GM23338 (cell line): Measurements from ENCODE around the gene TRIOBP. TPM values are rescaled to one million over a fixed set of nuclear protein-coding genes. Genes with fewer than 3 reads are reported as not detected.

ENCODE experiments used
- ATAC-seq: fragments of 200-7000 bp; cut with Tn5 transposase; 3 replicates; pipeline ENCODE4 v1.9.1; 2020
- DNase-seq: peaks from one replicate; pipeline ENCODE4 v3.0.0-alpha.2; 2015; ENCODE audit warnings: low spot score
- H2AFZ ChIP-seq: fragments of 200-600 bp; sonication (generic); 2 replicates; pipeline ENCODE4 v1.8.0; 2016; ENCODE audit warnings: antibody characterized with exemption, mild to moderate bottlenecking, moderate library complexity
- H3F3A ChIP-seq: fragments of 200-600 bp; sonication (generic); replicated peaks from 2 replicates; pipeline ENCODE4 v1.8.0; 2017; ENCODE audit warnings: antibody characterized with exemption, mixed run types, low read depth
- H3K27ac ChIP-seq: fragments of 200-600 bp; sonication (generic); 2 replicates; pipeline ENCODE4 v1.6.1; 2016; ENCODE audit warnings: low read depth
- H3K27me3 ChIP-seq: fragments of 200-600 bp; sonication (generic); 2 replicates; pipeline ENCODE4 v1.8.0; 2016; ENCODE audit warnings: mild to moderate bottlenecking, mixed run types, moderate library complexity; ENCODE audit not compliant: insufficient read depth
- H3K36me3 ChIP-seq: fragments of 200-600 bp; sonication (generic); 2 replicates; pipeline ENCODE4 v1.8.0; 2016; ENCODE audit warnings: mild to moderate bottlenecking; ENCODE audit not compliant: insufficient read depth
- H3K4me1 ChIP-seq: fragments of 200-600 bp; sonication (generic); 2 replicates; pipeline ENCODE4 v1.8.0; 2016; ENCODE audit warnings: mild to moderate bottlenecking, moderate library complexity; ENCODE audit not compliant: insufficient read depth
- H3K4me2 ChIP-seq: fragments of 200-600 bp; sonication (generic); 2 replicates; pipeline ENCODE4 v1.7.1; 2017; ENCODE audit warnings: mixed run types
- H3K4me3 ChIP-seq: fragments of 200-600 bp; sonication (generic); 2 replicates; pipeline ENCODE4 v1.6.1; 2016; ENCODE audit warnings: mixed run types
- H3K79me2 ChIP-seq: fragments of 200-600 bp; sonication (generic); replicated peaks from 2 replicates; pipeline ENCODE4 v1.8.0; 2017; ENCODE audit warnings: mild to moderate bottlenecking; ENCODE audit not compliant: insufficient read depth
- H3K9me2 ChIP-seq: fragments of 200-600 bp; sonication (generic); 2 replicates; pipeline ENCODE4 v1.8.0; 2017; ENCODE audit not compliant: insufficient read depth
- H4K20me1 ChIP-seq: fragments of 200-600 bp; sonication (generic); replicated peaks from 2 replicates; pipeline ENCODE4 v1.8.0; 2017; ENCODE audit warnings: mild to moderate bottlenecking; ENCODE audit not compliant: insufficient read depth
- H3K27ac Mint-ChIP-seq: 2 replicates; pipeline ENCODE4 v1.8.0; 2020; ENCODE audit warnings: inconsistent platforms, mild to moderate bottlenecking, moderate library complexity, mixed read lengths
- H3K27me3 Mint-ChIP-seq: 3 replicates; pipeline ENCODE4 v1.8.0; 2022; ENCODE audit warnings: low read depth, mild to moderate bottlenecking, moderate library complexity, mixed read lengths, inconsistent platforms; ENCODE audit not compliant: insufficient read depth, poor library complexity
- H3K36me3 Mint-ChIP-seq: 3 replicates; pipeline ENCODE4 v1.8.0; 2021; ENCODE audit warnings: low read depth, mild to moderate bottlenecking, inconsistent platforms, moderate library complexity, mixed read lengths
- H3K4me1 Mint-ChIP-seq: 3 replicates; pipeline ENCODE4 v1.8.0; 2020; ENCODE audit warnings: mild to moderate bottlenecking, inconsistent platforms, mixed read lengths
- H3K4me3 Mint-ChIP-seq: 3 replicates; pipeline ENCODE4 v1.8.0; 2021; ENCODE audit warnings: moderate library complexity, mild to moderate bottlenecking, inconsistent platforms, mixed read lengths
- H3K9me3 Mint-ChIP-seq: 3 replicates; pipeline ENCODE4 v1.8.0; 2020; ENCODE audit warnings: moderate library complexity, mild to moderate bottlenecking, inconsistent platforms, mixed read lengths
- CREB1 ChIP-seq: fragments of 250-450 bp; sonication (Bioruptor Pico); IDR thresholded peaks from 2 replicates; pipeline ENCODE4 v1.5.0; 2020; ENCODE audit warnings: low read depth, mild to moderate bottlenecking, moderate library complexity
- EZH2 ChIP-seq: fragments of 200-600 bp; sonication (generic); IDR thresholded peaks from one replicate; pipeline ENCODE4 v1.8.0; 2017; ENCODE audit warnings: antibody characterized with exemption, mild to moderate bottlenecking, low read depth; ENCODE audit not compliant: unreplicated experiment
- NANOG ChIP-seq: IDR thresholded peaks from 2 replicates; pipeline ENCODE4 v1.6.1; 2016; ENCODE audit warnings: antibody characterized with exemption, borderline replicate concordance
- POLR2AphosphoS5 ChIP-seq: IDR thresholded peaks from 2 replicates; pipeline ENCODE4 v1.6.1; 2016; ENCODE audit warnings: antibody characterized with exemption, low read depth
- STAT1 ChIP-seq: IDR thresholded peaks from one replicate; pipeline ENCODE4 v1.6.1; 2016; ENCODE audit warnings: antibody characterized with exemption; ENCODE audit not compliant: unreplicated experiment
- ZNF114 ChIP-seq: fragments of 250-450 bp; sonication (Bioruptor Pico); IDR thresholded peaks from 2 replicates; pipeline ENCODE4 v1.5.0; 2020; ENCODE audit warnings: mild to moderate bottlenecking, moderate library complexity
- ZNF331 ChIP-seq: fragments of 250-450 bp; sonication (Bioruptor Pico); IDR thresholded peaks from 2 replicates; pipeline ENCODE4 v1.5.0; 2020; ENCODE audit warnings: low read depth, mild to moderate bottlenecking, moderate library complexity
- polyA plus RNA-seq: library from polyadenylated mRNA; unstranded; fragments of >200 nt; fragmentation: Nextera tagmentation; extraction: Ambion mirVana; gene quantifications from 2 replicates; pipeline ENCODE4 v1.2.1, GENCODE V29; 2016
- total RNA-seq: library from RNA; depleted of rRNA; stranded (reverse); fragments of >200 nt; shearing (Covaris generic); gene quantifications from 2 replicates; pipeline ENCODE4 v1.2.3, GENCODE V29; 2014
- TF ChIP-seq, protein P1 (sequence below), 2 experiments: fragments of 200-600 bp in 1 of 2; sonication (generic) in 1 of 2; conservative IDR thresholded peaks; 2 replicates each; pipeline versions ENCODE4 v1.5.1 to v1.6.1; 2016 to 2017; ENCODE audit warnings: antibody characterized with exemption in 2 of 2, low read depth in 2 of 2, mild to moderate bottlenecking in 2 of 2, moderate library complexity in 1 of 2
- TF ChIP-seq, protein P2 (sequence below): IDR thresholded peaks from 2 replicates; pipeline ENCODE4 v1.6.1; 2016; ENCODE audit warnings: antibody characterized with exemption
- TF ChIP-seq, protein P3 (sequence below): fragments of 250-450 bp; sonication (Bioruptor Pico); IDR thresholded peaks from 2 replicates; pipeline ENCODE4 v1.5.0; 2020; ENCODE audit warnings: mild to moderate bottlenecking, moderate library complexity

The TRIOBP gene
- total and polyA plus RNA-seq, 2 experiments from 2014 or later: 21.4 to 48.4 TPM

DNA sequence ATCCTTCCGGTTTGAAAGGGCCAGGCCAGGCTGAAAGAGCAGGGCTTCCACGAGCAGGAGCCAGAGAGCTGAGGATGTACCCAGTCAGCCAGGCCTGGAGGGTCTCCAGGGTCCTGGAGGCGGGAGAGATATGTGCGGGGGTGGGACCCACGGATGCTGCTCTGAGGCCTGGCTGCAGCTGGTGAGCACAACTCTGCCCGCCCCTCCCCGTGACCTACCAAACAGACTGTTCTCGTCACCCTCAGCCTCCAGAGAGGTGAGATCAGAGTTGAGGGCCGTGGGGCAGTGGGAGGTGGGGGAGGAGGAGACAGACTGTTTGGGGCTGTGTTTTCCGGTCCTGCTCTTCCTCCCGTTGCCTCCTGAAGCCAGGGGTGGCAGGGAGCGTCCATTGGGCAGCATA lies 42.2 kb downstream of the TRIOBP start:
- Mint-ChIP-seq H3K4me3 (no peak overlapping the region), H3K9me3 (no peaks in the 10 kb centered on the region), H3K4me1 (peaks cover 3% of the 10 kb centered on the region; the same call in 2 of the 3 replicates), H3K27me3 (peaks cover 48% of the 10 kb centered on the region), H3K36me3 (peaks cover 10% of the 10 kb centered on the region), H3K27ac (no peak overlapping the region)
- Histone ChIP-seq H2AFZ (no peak overlapping the region), H3K9me2 (no peaks in the 10 kb centered on the region), H3K36me3 (no peaks in the 10 kb centered on the region), H3K27ac (no peak overlapping the region), H4K20me1 (peaks cover 2% of the 10 kb centered on the region; the same call in 1 of the 2 replicates), H3K4me2 (no peak overlapping the region), H3F3A (peaks cover 10% of the 10 kb centered on the region), H3K4me3 (no peak overlapping the region), H3K27me3 (peaks cover 84% of the 10 kb centered on the region), H3K79me2 (no peaks in the 10 kb centered on the region), H3K4me1 (no peaks in the 10 kb centered on the region)
- DNase-seq (no peak), ATAC-seq (no peak)
- no peak for TF ChIP-seq STAT1
- TF ChIP-seq, protein P1, sequence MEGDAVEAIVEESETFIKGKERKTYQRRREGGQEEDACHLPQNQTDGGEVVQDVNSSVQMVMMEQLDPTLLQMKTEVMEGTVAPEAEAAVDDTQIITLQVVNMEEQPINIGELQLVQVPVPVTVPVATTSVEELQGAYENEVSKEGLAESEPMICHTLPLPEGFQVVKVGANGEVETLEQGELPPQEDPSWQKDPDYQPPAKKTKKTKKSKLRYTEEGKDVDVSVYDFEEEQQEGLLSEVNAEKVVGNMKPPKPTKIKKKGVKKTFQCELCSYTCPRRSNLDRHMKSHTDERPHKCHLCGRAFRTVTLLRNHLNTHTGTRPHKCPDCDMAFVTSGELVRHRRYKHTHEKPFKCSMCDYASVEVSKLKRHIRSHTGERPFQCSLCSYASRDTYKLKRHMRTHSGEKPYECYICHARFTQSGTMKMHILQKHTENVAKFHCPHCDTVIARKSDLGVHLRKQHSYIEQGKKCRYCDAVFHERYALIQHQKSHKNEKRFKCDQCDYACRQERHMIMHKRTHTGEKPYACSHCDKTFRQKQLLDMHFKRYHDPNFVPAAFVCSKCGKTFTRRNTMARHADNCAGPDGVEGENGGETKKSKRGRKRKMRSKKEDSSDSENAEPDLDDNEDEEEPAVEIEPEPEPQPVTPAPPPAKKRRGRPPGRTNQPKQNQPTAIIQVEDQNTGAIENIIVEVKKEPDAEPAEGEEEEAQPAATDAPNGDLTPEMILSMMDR (conservative IDR thresholded peaks at IDR 0.05; ENCODE audit: low read depth in 2 of 2): peak in 1 of 2 experiments; percentile 33; a peak in 1 of 4 replicates
- no peak for TF ChIP-seq POLR2AphosphoS5

DNA sequence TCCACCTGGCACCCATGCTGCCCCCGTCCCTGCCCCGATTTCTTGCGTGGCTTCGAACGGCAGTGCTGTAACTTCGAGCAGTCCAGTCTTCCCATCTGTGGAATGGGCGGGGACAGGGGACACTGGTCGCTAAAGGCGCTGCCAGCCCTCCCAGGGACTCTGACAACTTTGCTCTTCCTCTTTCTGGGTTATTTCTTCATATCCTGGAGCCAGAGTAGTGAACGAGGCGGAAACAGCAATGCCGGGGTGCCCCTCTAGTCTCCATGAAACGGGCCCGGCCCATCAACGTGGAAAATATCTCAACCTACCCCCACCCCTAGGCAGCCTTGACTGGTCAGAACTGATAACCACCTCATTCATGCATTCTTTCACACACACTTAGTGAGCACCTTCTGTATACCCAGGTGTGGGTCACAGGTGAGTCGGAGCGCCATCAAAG lies 42.8 kb downstream of the TRIOBP start:
- ATAC-seq (no peak), DNase-seq (no peak)
- no peaks in the 10 kb centered on the region for H3K9me2 ChIP-seq
- H4K20me1 ChIP-seq: peaks cover 2% of the 10 kb centered on the region; the same call in 1 of the 2 replicates
- Mint-ChIP-seq H3K4me1 (peaks cover 6% of the 10 kb centered on the region), H3K4me3 (no peak overlapping the region), H3K36me3 (peaks cover 14% of the 10 kb centered on the region), H3K27me3 (peaks cover 46% of the 10 kb centered on the region), H3K27ac (no peak overlapping the region), H3K9me3 (no peaks in the 10 kb centered on the region)
- no peak overlapping the region for H2AFZ ChIP-seq
- no peak overlapping the region for H3K4me2 ChIP-seq
- H3K79me2 ChIP-seq: no peaks in the 10 kb centered on the region
- H3F3A ChIP-seq: peaks cover 10% of the 10 kb centered on the region
- H3K27me3 ChIP-seq: peaks cover 90% of the 10 kb centered on the region
- H3K4me3 ChIP-seq: no peak overlapping the region
- H3K36me3 ChIP-seq: no peaks in the 10 kb centered on the region
- no peaks in the 10 kb centered on the region for H3K4me1 ChIP-seq
- H3K27ac ChIP-seq: no peak overlapping the region
- TF ChIP-seq EZH2 (no peak), ZNF331 (CRISPR knock-in tag) (no peak), NANOG (no peak), CREB1 (CRISPR knock-in tag) (no peak), STAT1 (no peak), ZNF114 (CRISPR knock-in tag) (no peak)
- TF ChIP-seq, protein P2, sequence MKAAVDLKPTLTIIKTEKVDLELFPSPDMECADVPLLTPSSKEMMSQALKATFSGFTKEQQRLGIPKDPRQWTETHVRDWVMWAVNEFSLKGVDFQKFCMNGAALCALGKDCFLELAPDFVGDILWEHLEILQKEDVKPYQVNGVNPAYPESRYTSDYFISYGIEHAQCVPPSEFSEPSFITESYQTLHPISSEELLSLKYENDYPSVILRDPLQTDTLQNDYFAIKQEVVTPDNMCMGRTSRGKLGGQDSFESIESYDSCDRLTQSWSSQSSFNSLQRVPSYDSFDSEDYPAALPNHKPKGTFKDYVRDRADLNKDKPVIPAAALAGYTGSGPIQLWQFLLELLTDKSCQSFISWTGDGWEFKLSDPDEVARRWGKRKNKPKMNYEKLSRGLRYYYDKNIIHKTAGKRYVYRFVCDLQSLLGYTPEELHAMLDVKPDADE: no peak
- TF ChIP-seq, protein P1 (conservative IDR thresholded peaks at IDR 0.05; ENCODE audit: low read depth in 2 of 2): no peak
- TF ChIP-seq, protein P3, sequence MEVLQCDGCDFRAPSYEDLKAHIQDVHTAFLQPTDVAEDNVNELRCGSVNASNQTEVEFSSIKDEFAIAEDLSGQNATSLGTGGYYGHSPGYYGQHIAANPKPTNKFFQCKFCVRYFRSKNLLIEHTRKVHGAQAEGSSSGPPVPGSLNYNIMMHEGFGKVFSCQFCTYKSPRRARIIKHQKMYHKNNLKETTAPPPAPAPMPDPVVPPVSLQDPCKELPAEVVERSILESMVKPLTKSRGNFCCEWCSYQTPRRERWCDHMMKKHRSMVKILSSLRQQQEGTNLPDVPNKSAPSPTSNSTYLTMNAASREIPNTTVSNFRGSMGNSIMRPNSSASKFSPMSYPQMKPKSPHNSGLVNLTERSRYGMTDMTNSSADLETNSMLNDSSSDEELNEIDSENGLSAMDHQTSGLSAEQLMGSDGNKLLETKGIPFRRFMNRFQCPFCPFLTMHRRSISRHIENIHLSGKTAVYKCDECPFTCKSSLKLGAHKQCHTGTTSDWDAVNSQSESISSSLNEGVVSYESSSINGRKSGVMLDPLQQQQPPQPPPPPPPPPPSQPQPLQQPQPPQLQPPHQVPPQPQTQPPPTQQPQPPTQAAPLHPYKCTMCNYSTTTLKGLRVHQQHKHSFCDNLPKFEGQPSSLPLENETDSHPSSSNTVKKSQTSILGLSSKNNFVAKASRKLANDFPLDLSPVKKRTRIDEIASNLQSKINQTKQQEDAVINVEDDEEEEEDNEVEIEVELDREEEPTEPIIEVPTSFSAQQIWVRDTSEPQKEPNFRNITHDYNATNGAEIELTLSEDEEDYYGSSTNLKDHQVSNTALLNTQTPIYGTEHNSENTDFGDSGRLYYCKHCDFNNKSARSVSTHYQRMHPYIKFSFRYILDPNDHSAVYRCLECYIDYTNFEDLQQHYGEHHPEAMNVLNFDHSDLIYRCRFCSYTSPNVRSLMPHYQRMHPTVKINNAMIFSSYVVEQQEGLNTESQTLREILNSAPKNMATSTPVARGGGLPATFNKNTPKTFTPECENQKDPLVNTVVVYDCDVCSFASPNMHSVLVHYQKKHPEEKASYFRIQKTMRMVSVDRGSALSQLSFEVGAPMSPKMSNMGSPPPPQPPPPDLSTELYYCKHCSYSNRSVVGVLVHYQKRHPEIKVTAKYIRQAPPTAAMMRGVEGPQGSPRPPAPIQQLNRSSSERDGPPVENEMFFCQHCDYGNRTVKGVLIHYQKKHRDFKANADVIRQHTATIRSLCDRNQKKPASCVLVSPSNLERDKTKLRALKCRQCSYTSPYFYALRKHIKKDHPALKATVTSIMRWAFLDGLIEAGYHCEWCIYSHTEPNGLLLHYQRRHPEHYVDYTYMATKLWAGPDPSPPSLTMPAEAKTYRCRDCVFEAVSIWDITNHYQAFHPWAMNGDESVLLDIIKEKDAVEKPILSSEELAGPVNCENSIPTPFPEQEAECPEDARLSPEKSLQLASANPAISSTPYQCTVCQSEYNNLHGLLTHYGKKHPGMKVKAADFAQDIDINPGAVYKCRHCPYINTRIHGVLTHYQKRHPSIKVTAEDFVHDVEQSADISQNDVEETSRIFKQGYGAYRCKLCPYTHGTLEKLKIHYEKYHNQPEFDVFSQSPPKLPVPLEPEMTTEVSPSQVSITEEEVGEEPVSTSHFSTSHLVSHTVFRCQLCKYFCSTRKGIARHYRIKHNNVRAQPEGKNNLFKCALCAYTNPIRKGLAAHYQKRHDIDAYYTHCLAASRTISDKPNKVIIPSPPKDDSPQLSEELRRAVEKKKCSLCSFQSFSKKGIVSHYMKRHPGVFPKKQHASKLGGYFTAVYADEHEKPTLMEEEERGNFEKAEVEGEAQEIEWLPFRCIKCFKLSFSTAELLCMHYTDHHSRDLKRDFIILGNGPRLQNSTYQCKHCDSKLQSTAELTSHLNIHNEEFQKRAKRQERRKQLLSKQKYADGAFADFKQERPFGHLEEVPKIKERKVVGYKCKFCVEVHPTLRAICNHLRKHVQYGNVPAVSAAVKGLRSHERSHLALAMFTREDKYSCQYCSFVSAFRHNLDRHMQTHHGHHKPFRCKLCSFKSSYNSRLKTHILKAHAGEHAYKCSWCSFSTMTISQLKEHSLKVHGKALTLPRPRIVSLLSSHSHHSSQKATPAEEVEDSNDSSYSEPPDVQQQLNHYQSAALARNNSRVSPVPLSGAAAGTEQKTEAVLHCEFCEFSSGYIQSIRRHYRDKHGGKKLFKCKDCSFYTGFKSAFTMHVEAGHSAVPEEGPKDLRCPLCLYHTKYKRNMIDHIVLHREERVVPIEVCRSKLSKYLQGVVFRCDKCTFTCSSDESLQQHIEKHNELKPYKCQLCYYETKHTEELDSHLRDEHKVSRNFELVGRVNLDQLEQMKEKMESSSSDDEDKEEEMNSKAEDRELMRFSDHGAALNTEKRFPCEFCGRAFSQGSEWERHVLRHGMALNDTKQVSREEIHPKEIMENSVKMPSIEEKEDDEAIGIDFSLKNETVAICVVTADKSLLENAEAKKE (CRISPR knock-in tag): no peak
